Liver (tissue), 3 donors: ENCODE data around the gene PGA5.

ENCODE experiments used
- CTCF ChIP-seq: fragments of 150-350 bp; IDR thresholded peaks from 2 replicates; pipeline ENCODE4 v1.5.1; 2017; ENCODE audit warnings: improper control_type of control experiment, low read depth, low read length; ENCODE audit not compliant: missing input control
- NR2F2 ChIP-seq: IDR thresholded peaks from 2 replicates; pipeline ENCODE4 v1.6.1; 2016; ENCODE audit warnings: antibody characterized with exemption
- RAD21 ChIP-seq, 2 donors: IDR thresholded peaks; 2 replicates each; pipeline ENCODE4 v1.6.1; 2016; ENCODE audit warnings: antibody characterized with exemption in 2 of 2, mild to moderate bottlenecking in 2 of 2
- RXRA ChIP-seq, 2 donors: IDR thresholded peaks; 2 replicates each; pipeline ENCODE4 v1.6.1; 2017 to 2018; ENCODE audit warnings: antibody characterized with exemption in 2 of 2, mild to moderate bottlenecking in 1 of 2
- SP1 ChIP-seq: IDR thresholded peaks from 2 replicates; pipeline ENCODE4 v1.6.1; 2018; ENCODE audit warnings: antibody characterized with exemption, mild to moderate bottlenecking
- TAF1 ChIP-seq: conservative IDR thresholded peaks from 2 replicates; pipeline ENCODE4 v1.6.1; 2016; ENCODE audit warnings: antibody characterized with exemption, mild to moderate bottlenecking
- YY1 ChIP-seq: IDR thresholded peaks from 2 replicates; pipeline ENCODE4 v1.6.1; 2016; ENCODE audit warnings: antibody characterized with exemption, mild to moderate bottlenecking
- TF ChIP-seq, protein P1 (sequence below): IDR thresholded peaks from 2 replicates; pipeline ENCODE4 v1.6.1; 2016; ENCODE audit warnings: antibody characterized with exemption
- TF ChIP-seq, protein P2 (sequence below): IDR thresholded peaks from 2 replicates; pipeline ENCODE4 v1.6.1; 2016; ENCODE audit warnings: antibody characterized with exemption, mild to moderate bottlenecking
- donor health status: healthy.
- donor health status: healthy.

DNA sequence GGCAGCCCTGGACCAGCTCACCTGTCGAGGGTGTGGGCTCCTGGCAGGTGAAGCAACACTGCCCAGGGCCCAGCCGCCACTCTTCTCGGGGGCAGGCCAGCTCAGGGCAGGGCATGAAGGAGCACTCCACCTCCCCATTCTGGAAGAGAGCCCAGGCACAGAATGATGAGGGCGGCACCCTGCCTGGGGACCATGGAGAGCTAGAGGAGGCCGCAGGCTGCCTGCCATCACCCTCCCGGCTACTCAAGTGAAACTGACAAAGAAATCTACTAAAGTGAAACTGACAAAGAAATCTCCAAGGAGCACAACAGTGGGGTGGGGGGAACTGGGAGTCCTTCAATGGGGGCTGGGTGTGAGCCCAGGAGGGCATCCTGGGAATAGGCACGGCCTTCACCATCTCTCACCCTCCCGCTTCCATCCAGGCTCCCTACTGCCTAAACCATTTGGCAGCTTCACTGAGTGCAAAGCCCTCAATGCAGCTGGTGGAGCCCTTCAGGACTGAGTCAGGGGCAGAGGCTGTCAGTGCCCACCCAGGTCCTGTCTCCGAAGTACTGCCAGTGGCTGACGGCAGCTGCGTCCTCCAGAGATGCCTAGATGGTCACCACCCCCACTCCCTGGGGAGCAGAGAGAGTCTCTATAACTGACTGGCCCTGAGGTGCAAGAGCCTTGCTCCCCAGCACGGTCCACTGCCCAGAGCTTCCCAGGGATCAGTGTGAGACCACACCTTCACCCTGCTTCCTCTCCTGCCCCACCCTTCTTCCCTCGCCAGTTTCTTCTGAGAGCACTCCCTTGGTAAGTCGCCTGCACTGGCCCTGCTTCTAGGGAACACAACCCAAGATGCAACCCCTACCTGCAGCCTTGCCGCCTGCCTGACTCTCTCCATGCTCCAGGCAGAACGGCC lies 32.5 kb downstream of the PGA5 start:
- TF ChIP-seq RAD21 (IDR thresholded peaks at IDR 0.05) (no peak), CTCF (no peak), SP1 (no peak), YY1 (no peak), TAF1 (no peak), NR2F2 (no peak), RXRA (IDR thresholded peaks at IDR 0.05) (no peak)
- TF ChIP-seq, protein P1, sequence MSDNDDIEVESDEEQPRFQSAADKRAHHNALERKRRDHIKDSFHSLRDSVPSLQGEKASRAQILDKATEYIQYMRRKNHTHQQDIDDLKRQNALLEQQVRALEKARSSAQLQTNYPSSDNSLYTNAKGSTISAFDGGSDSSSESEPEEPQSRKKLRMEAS = no peak
- TF ChIP-seq, protein P2, sequence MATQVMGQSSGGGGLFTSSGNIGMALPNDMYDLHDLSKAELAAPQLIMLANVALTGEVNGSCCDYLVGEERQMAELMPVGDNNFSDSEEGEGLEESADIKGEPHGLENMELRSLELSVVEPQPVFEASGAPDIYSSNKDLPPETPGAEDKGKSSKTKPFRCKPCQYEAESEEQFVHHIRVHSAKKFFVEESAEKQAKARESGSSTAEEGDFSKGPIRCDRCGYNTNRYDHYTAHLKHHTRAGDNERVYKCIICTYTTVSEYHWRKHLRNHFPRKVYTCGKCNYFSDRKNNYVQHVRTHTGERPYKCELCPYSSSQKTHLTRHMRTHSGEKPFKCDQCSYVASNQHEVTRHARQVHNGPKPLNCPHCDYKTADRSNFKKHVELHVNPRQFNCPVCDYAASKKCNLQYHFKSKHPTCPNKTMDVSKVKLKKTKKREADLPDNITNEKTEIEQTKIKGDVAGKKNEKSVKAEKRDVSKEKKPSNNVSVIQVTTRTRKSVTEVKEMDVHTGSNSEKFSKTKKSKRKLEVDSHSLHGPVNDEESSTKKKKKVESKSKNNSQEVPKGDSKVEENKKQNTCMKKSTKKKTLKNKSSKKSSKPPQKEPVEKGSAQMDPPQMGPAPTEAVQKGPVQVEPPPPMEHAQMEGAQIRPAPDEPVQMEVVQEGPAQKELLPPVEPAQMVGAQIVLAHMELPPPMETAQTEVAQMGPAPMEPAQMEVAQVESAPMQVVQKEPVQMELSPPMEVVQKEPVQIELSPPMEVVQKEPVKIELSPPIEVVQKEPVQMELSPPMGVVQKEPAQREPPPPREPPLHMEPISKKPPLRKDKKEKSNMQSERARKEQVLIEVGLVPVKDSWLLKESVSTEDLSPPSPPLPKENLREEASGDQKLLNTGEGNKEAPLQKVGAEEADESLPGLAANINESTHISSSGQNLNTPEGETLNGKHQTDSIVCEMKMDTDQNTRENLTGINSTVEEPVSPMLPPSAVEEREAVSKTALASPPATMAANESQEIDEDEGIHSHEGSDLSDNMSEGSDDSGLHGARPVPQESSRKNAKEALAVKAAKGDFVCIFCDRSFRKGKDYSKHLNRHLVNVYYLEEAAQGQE = no peak
